ENCODE measurements around the gene MSRB3. TPM values are rescaled to one million over a fixed set of nuclear protein-coding genes. Genes with fewer than 3 reads are reported as not detected.

MSRB3 gene
- total RNA-seq, 1 experiment from 2014 or later = 5.9 TPM

DNA sequence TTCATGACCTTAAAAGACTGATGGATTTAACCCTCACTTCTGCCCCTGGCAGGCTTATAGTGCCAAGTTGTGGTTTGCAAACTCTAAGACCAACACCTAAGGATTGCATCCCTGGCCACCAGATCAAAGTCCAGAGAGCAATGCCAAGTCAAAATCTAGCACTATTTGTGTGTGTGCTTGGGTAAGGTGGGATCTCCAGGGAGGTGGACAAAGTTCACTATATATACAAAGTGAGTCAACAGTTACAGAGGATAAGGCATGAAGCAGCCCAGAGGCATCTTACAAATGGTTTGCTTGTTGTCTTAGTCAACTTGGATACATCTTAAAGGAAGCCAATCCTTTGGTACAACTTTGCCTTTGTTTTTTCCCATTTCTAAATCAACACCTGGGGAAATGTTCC lies 137.3 kb downstream of the MSRB3 start:
- H3K27ac ChIP-seq (ENCODE audit: low read length) = no peak overlapping the region

DNA sequence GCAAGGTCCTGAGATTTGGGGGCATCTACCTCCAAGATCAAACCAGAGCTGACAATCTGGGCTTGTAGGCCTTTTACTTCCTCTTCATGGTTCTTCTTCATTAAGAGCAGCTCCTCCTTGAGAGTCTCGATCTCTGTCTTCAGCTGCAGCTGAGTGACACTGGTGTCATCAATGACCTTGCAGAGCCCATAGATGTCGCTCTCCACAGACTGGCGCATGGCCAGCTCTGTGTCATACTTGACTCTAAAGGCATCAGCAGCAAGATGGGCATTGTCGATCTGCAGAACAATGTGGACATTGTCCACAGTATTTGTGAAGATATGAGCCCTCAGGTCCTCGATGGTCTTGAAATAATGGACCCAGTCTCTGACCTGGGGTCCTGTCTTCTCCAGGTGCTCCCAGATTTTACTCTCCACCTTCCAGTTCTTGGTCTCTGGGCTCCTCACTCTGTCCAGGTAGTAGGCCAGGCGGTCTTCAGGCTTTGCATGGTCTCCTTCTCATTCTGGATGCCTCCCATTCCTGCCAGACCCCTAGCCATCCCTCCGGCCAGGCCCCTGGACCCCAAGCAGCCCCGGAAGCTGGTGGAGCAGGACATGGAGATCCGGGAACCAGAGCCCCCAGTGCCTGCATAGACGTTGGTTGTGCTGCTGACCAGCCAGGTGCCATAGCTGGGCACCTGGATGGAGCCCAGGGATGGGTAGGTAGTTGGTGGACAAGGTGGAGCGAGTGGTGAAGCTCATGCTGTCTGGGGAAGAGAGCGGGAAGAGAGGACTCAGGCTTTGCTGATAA lies 141.0 kb downstream of the MSRB3 start:
- Histone ChIP-seq H3K27me3 (ENCODE audit: low read length) (no peaks in the 10 kb centered on the region), H3K36me3 (ENCODE audit: low read depth, low read length) (peaks cover 4% of the 10 kb centered on the region; the same call in 1 of the 2 replicates), H3K9ac (ENCODE audit: low read length) (no peak overlapping the region), H3K4me3 (ENCODE audit: low read length) (no peak overlapping the region), H3K27ac (ENCODE audit: low read length) (no peak overlapping the region), H3F3A (ENCODE audit: low read length, unreplicated experiment) (no peaks in the 10 kb centered on the region), H2AFZ (ENCODE audit: low read length) (no peak overlapping the region), H3K79me2 (ENCODE audit: low read length) (no peaks in the 10 kb centered on the region), H3K4me1 (ENCODE audit: insufficient read depth, low read length) (peaks cover 19% of the 10 kb centered on the region), H4K20me1 (ENCODE audit: low read length) (no peaks in the 10 kb centered on the region), H3K9me3 (ENCODE audit: low read length) (no peaks in the 10 kb centered on the region), H3K9me2 (replicated peaks; ENCODE audit: low read length) (no peaks in the 10 kb centered on the region), H3K4me2 (ENCODE audit: low read length) (no peak overlapping the region)
- BruUV-seq (replicated peaks) = no TSS peak
- ChIA-PET CTCF (no interaction called here), POLR2A (ENCODE audit: unreplicated experiment) (no interaction called here)
- no peak for TF ChIP-seq EZH2phosphoT487 (IDR thresholded peaks at IDR 0.05; ENCODE audit: borderline replicate concordance, low read length)
- no peak for TF ChIP-seq EZH2 (IDR thresholded peaks at IDR 0.05; ENCODE audit: low read length, unreplicated experiment)
- TF ChIP-seq, protein P1, sequence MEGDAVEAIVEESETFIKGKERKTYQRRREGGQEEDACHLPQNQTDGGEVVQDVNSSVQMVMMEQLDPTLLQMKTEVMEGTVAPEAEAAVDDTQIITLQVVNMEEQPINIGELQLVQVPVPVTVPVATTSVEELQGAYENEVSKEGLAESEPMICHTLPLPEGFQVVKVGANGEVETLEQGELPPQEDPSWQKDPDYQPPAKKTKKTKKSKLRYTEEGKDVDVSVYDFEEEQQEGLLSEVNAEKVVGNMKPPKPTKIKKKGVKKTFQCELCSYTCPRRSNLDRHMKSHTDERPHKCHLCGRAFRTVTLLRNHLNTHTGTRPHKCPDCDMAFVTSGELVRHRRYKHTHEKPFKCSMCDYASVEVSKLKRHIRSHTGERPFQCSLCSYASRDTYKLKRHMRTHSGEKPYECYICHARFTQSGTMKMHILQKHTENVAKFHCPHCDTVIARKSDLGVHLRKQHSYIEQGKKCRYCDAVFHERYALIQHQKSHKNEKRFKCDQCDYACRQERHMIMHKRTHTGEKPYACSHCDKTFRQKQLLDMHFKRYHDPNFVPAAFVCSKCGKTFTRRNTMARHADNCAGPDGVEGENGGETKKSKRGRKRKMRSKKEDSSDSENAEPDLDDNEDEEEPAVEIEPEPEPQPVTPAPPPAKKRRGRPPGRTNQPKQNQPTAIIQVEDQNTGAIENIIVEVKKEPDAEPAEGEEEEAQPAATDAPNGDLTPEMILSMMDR (conservative IDR thresholded peaks at IDR 0.05; ENCODE audit: low read depth, low read length) = no peak
- intact Hi-C loops (cut with micrococcal nuclease) = no loop called here
- ATAC-seq (no peak), DNase-seq (no peak)

More for the DNA sequence above, 137.3 kb downstream of the MSRB3 start:
- TF ChIP-seq, protein P1 (conservative IDR thresholded peaks at IDR 0.05; ENCODE audit: low read depth, low read length) = no peak
- no peak for TF ChIP-seq EZH2 (IDR thresholded peaks at IDR 0.05; ENCODE audit: low read length, unreplicated experiment)
- TF ChIP-seq EZH2phosphoT487 (IDR thresholded peaks at IDR 0.05; ENCODE audit: borderline replicate concordance, low read length) = no peak
- ChIA-PET CTCF (no interaction called here), POLR2A (ENCODE audit: unreplicated experiment) (no interaction called here)
- no peaks in the 10 kb centered on the region for H3K27me3 ChIP-seq (ENCODE audit: low read length)
- H4K20me1 ChIP-seq (ENCODE audit: low read length) = no peaks in the 10 kb centered on the region
- no peak overlapping the region for H3K4me3 ChIP-seq (ENCODE audit: low read length)
- no peaks in the 10 kb centered on the region for H3F3A ChIP-seq (ENCODE audit: low read length, unreplicated experiment)
- H3K4me1 ChIP-seq (ENCODE audit: insufficient read depth, low read length) = peaks cover 19% of the 10 kb centered on the region
- H3K9ac ChIP-seq (ENCODE audit: low read length) = no peak overlapping the region
- BruUV-seq (replicated peaks) = no TSS peak
- peak overlapping the region; percentile 30; the same call in 1 of the 2 replicates for H3K4me2 ChIP-seq (ENCODE audit: low read length)
- intact Hi-C loops (cut with micrococcal nuclease) = no loop called here
- H3K36me3 ChIP-seq (ENCODE audit: low read depth, low read length) = no peaks in the 10 kb centered on the region
- no peak overlapping the region for H2AFZ ChIP-seq (ENCODE audit: low read length)
- H3K9me3 ChIP-seq (ENCODE audit: low read length) = no peaks in the 10 kb centered on the region
- H3K79me2 ChIP-seq (ENCODE audit: low read length) = no peaks in the 10 kb centered on the region
- no peaks in the 10 kb centered on the region for H3K9me2 ChIP-seq (replicated peaks; ENCODE audit: low read length)
- peak; percentile 70 for DNase-seq
- peak; percentile 97 for ATAC-seq

DNA sequence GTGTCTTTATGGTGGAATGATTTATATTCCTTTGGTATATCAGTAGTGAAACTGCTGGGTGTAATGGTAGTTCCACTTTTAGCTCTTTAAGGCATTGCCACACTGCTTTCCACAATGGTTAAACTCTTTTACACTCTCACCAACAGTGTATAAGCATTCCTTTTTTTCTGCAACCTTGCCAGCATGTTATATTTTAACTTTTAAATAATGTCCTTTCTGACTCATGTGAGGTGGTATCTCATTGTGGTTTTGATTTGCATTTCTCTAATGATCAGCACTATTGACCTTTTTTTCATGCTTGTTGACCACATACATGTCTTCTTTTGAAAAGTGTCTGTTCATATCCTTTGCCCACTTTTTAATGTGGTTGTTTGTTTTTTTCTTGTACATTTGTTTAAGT lies 142.5 kb downstream of the MSRB3 start:
- Histone ChIP-seq H4K20me1 (ENCODE audit: low read length) (no peaks in the 10 kb centered on the region), H3K36me3 (ENCODE audit: low read depth, low read length) (peaks cover 4% of the 10 kb centered on the region; the same call in 1 of the 2 replicates), H2AFZ (ENCODE audit: low read length) (no peak overlapping the region), H3F3A (ENCODE audit: low read length, unreplicated experiment) (no peaks in the 10 kb centered on the region), H3K27ac (ENCODE audit: low read length) (no peak overlapping the region), H3K9me2 (replicated peaks; ENCODE audit: low read length) (no peaks in the 10 kb centered on the region), H3K4me1 (ENCODE audit: insufficient read depth, low read length) (peaks cover 6% of the 10 kb centered on the region), H3K4me3 (ENCODE audit: low read length) (no peak overlapping the region), H3K9ac (ENCODE audit: low read length) (no peak overlapping the region), H3K9me3 (ENCODE audit: low read length) (no peaks in the 10 kb centered on the region), H3K27me3 (ENCODE audit: low read length) (no peaks in the 10 kb centered on the region), H3K79me2 (ENCODE audit: low read length) (no peaks in the 10 kb centered on the region), H3K4me2 (ENCODE audit: low read length) (no peak overlapping the region)
- POLR2A ChIA-PET (ENCODE audit: unreplicated experiment) = no interaction called here
- DNase-seq (no peak), ATAC-seq (no peak)
- TF ChIP-seq EZH2phosphoT487 (IDR thresholded peaks at IDR 0.05; ENCODE audit: borderline replicate concordance, low read length) (no peak), EZH2 (IDR thresholded peaks at IDR 0.05; ENCODE audit: low read length, unreplicated experiment) (no peak)
- TF ChIP-seq, protein P1 (conservative IDR thresholded peaks at IDR 0.05; ENCODE audit: low read depth, low read length) = no peak
- CTCF ChIA-PET = no interaction called here
- no TSS peak for BruUV-seq (replicated peaks)
- intact Hi-C loops (cut with micrococcal nuclease) = no loop called here

All from PC-3 (cell line).